UCSD-AML1 (cell line): ENCODE measurements around the gene FAM118A.
"Not testable (repeated sequence)": the region's sequence is repeated elsewhere in the genome, so short reads cannot be mapped to it uniquely, and the experiment has no call there.

Experiments
- DNase-seq: peaks from one replicate; lab custom pipeline; 2025; ENCODE audit not compliant: unreplicated experiment; lab: John Stamatoyannopoulos, UW

Gene FAM118A

DNA sequence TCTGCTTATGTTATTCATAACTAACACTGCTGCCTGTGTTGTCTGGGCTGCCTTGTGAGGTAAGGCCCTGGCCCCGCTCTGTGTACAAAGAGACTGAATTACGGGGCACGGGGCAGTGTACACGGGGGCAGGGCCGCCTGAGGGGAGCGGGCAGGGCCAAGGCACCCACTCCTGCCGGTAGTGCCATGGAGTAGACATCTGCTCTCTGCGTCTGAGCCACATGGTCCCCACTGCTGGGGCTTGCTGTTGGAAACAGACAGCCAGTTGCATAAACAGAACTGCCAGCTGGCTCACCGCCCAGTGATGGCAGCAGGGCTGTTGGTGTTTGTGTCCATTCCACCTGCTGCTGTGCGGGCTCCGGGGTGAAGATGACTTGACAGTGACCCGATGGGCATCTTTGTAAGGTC, 19.8 kb downstream of the FAM118A start:
- no peak for DNase-seq

DNA sequence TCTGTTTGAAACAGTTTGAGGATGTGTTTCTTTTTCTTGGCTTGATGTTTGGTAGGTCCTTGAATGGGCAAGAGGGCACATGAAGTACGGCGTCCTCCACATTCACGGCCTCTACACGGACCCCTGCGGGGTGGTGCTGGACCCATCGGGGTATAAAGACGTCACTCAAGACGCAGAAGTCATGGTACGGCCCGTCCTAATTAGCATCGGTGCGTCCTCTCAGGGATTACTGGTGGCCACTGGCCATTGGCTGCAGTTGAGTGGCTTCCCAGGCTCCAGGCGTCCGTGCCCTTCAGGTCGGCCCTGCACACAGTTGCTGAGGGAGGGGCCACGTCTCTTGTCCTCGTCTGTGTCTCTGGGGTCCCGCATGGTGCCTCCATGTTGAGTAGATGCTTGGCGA, 20.8 kb downstream of the FAM118A start:
- DNase-seq = no peak

DNA sequence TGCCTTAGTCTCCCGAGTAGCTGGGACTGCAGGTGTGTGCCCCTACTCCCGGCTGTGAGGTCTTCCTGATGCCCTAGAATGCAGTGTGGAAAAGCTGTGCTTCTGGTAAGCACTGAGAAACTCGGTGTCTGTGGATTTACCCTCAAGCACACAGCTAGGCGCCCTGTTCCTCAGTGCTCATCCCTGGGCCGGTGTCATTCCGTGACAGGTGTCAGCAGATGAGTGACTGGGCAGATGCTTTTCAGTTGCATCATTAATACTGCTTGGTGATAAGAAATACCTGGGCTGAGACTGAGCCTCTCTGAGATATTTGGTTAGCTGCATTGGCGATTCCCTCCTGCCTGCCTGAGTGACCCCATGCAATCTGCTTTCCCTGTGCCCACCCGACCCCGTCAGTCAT, 21.8 kb downstream of the FAM118A start:
- no peak for DNase-seq

GRCh38 chr22:45332001-45332400, 22.3 kb downstream of the FAM118A start:
- no peak for DNase-seq

DNA sequence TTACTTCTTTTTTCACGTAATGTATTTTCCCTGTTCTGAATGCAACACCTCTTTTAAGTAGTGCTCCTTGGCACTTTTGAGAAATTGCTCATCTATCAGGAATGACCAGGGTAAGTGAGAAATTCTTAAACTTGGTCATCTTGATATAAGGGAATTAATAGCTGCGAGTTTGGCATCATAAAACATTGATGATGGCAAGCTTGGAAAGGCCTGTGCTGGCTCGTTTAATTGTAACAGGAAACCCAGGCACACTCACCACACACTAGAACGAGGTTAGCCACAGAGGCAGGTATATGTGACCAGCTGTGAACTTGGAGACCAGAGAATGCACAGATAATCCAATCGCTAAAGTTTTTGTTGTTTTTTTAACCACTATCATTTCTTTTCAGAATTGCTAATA, 24.3 kb downstream of the FAM118A start:
- no peak for DNase-seq

DNA sequence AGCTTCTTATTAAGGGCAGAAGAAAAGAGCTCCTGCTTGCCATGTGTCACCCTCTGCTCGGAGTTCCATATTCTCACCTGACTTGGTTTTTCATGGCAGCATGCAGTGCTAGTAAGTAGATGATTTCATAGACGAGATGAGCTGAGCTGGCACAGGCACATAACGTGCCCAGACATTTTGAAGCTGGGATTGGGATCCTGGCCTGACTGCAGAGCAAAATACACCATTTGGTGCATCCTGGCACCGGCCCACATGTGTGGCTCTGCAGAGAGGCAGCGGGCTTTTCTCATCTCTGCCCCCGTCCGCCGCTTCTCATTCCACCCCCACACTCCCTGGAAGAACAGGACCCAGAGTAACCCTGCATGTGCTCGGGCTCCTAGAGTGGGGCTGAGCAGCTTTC, 24.8 kb downstream of the FAM118A start:
- DNase-seq = no peak

GRCh38 chr22:45335021-45335818, 25.5 kb downstream of the FAM118A start:
- DNase-seq = no peak

GRCh38 chr22:45335854-45336522, 26.3 kb downstream of the FAM118A start:
- no peak for DNase-seq

GRCh38 chr22:45336971-45337431, 27.3 kb downstream of the FAM118A start:
- DNase-seq = no peak

DNA sequence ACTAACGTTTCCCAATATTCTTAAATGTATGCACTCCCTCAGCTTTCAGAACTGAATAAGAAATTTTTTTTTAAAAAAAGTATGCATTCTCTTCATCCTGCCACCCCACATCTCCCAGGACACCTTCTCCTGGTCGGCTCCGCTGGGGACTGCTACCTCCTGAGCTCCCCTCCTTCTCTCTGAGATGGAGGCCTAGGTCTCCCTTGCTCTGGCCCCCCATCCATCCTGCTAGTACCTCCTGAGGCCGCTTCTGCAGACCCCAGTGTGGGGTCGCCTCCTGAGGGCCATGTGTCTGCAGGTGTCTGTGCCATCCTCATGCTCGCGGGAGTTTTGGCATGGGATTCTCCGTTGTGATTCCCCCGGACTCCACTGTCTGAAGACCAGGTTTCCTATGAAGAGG, 27.8 kb downstream of the FAM118A start:
- DNase-seq = no peak

- DNase-seq = no peak
These were observed 29.1 kb downstream of the FAM118A start for GRCh38 chr22:45338795-45339194.

DNA sequence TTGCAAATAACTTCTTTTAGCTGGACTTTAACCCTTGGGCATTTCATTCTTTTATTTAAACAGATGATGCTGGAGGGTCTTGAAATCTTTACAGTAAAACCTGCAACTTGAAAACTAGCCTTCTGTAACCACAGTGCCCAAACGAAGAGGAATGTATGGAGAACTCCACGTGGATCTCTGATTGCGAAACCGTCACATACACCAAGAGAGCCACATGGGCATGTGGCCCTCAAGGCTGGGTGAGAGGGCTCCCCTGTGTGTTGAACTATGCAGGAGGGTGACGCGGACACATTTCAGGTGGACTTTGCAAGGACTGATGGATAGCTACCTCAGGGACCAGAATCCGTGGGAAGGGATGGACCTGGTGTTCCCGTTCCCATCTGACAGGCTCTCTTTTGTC, 30.6 kb downstream of the FAM118A start:
- no peak for DNase-seq

- no peak for DNase-seq
These were observed 31.8 kb downstream of the FAM118A start for GRCh38 chr22:45341498-45341897.

GRCh38 chr22:45343143-45343542, 33.4 kb downstream of the FAM118A start:
- no peak for DNase-seq

GRCh38 chr22:45344334-45344733, 34.6 kb downstream of the FAM118A start:
- no peak for DNase-seq

- DNase-seq = no peak
These were observed 40.2 kb downstream of the FAM118A start for GRCh38 chr22:45349916-45350315.

DNA sequence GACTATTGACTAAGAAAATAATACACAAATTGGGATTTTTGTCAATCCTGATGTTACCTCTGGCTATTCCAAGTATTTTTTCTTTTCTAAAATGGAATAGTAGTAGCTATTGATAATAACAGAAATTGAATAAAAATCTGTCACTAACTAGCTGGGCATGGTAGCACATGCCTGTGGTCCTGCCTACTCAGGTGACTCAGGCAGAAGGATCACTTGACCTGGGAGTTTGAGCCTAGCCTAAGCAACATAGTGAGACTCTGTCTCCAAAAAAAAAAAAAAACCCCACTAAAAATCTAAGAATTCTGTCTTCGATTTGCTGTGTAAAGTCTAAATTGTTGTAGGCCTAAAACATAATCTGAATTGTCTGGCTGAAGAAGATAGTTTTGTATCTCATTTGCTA, 42.2 kb downstream of the FAM118A start:
- DNase-seq = no peak

DNA sequence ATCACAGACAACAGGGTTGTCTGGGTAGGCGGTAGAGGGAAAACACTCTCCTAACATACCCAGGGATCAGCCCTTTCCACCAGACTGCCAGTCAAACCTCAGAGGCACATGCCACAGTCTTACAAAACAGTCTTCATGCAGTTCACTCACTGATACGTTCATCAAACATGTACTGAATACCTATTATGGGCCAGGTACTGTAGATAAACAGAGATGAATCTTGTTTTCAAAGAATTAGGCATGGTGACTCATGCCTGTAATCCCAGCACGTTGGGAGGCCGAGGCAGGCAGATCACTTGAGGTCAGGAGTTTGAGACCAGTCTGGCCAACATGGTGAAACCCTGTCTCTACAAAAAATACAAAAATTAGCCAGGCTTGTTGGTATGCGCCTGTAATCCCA, 43.0 kb downstream of the FAM118A start:
- DNase-seq = not testable (repeated sequence)

GRCh38 chr22:45353786-45354185, 44.1 kb downstream of the FAM118A start:
- DNase-seq = no peak

GRCh38 chr22:45357490-45357889, 47.8 kb downstream of the FAM118A start:
- DNase-seq = no peak

DNA sequence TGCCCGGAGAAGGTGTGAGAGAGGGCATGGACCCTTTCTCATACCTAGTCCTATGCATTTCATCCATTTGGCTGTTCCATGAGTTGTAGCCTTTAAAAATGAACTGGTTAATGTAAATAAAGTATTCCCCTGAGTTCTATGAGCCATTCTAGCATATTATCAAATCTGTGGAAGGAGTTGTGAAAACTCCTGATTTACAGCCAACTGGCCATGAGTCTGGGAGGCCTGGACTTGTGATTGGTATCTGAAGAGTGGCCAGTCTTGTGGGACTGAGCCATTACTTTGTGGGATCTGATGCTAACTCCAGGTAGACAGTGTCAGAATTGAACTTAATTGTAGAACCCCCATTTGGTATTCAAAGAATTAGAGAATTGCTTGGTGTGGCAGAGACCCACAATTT, 48.4 kb downstream of the FAM118A start:
- DNase-seq = no peak

GRCh38 chr22:45359627-45360026, 49.9 kb downstream of the FAM118A start:
- DNase-seq = no peak

- DNase-seq = no peak
These were observed 57.0 kb downstream of the FAM118A start for GRCh38 chr22:45366713-45367112.
